K562 (cell line): Measurements from ENCODE around the gene HTR3E. TPM values are rescaled to one million over a fixed set of nuclear protein-coding genes. Genes with fewer than 3 reads are reported as not detected.
A peak's percentile ranks its signal among the peaks of the same experiment; 100 is the strongest.

Experiments
- CAMTA2 ChIP-seq: fragments of 250-450 bp; sonication (Bioruptor Pico); conservative IDR thresholded peaks from 2 replicates; pipeline ENCODE4 v1.5.1; 2022
- CCNT2 ChIP-seq: IDR thresholded peaks from 2 replicates; pipeline ENCODE4 v1.6.1; 2011; ENCODE audit warnings: borderline replicate concordance, low read depth, mild to moderate bottlenecking, moderate library complexity, mixed read lengths, low read length; ENCODE audit not compliant: insufficient read length; ENCODE audit errors: extremely low read depth
- CSDE1 ChIP-seq, 2 experiments: fragments of 450-650 bp; IDR thresholded peaks; 2 replicates each; pipeline ENCODE4 v1.6.1; 2016; ENCODE audit warnings: mild to moderate bottlenecking in 1 of 2
- JUND ChIP-seq, 2 experiments: IDR thresholded peaks; 2 replicates in 1 of 2; 3 replicates in 1 of 2; pipeline ENCODE4 v1.6.1; 2011; ENCODE audit warnings: borderline replicate concordance in 2 of 2, low read depth in 2 of 2, low read length in 2 of 2, improper control_type of control experiment in 1 of 2, missing biosample characterization in 1 of 2, missing genetic modification characterization in 1 of 2, missing genetic modification reagents in 1 of 2
- MCM2 ChIP-seq: fragments of 450-650 bp; IDR thresholded peaks from 2 replicates; pipeline ENCODE4 v1.6.1; 2017; ENCODE audit warnings: low read depth, mild to moderate bottlenecking
- NFXL1 ChIP-seq: fragments of 450-650 bp; formaldehyde crosslinking; IDR thresholded peaks from 2 replicates; pipeline ENCODE4 v1.4.0; 2021; ENCODE audit warnings: mild to moderate bottlenecking
- RBBP5 ChIP-seq: fragments of 200-600 bp; sonication (generic); IDR thresholded peaks from 2 replicates; pipeline ENCODE4 v1.6.1; 2012; ENCODE audit warnings: borderline replicate concordance, mild to moderate bottlenecking, low read length, control low read depth, inconsistent platforms; ENCODE audit not compliant: insufficient read depth, poor library complexity, severe bottlenecking
- SIRT6 ChIP-seq: IDR thresholded peaks from one replicate; pipeline ENCODE4 v1.6.1; 2012; ENCODE audit warnings: low read depth, mild to moderate bottlenecking, control low read depth, inconsistent platforms, low read length, moderate library complexity
- SREBF1 ChIP-seq: fragments of 150-350 bp; IDR thresholded peaks from 2 replicates; pipeline ENCODE4 v1.6.1; 2014; ENCODE audit warnings: antibody characterized with exemption, low read depth, low read length, borderline replicate concordance
- TAF1 ChIP-seq: IDR thresholded peaks from 2 replicates; pipeline ENCODE4 v1.6.1; 2011; ENCODE audit warnings: mild to moderate bottlenecking, low read length, moderate library complexity; ENCODE audit not compliant: insufficient read depth, control insufficient read depth, severe bottlenecking; ENCODE audit errors: extremely low read depth
- ZNF12 ChIP-seq: sonication (generic); formaldehyde crosslinking; IDR thresholded peaks from 2 replicates; pipeline ENCODE4 v1.4.0; 2020; ENCODE audit warnings: mild to moderate bottlenecking, missing genetic modification reagents
- polyA plus RNA-seq, 8 experiments: library from polyadenylated mRNA; depleted of rRNA in 4 of 8; stranded (reverse) in 5 of 8; unstranded in 3 of 8; fragments of >200 nt; fragmentation: Nextera tagmentation in 2 of 8; fragmentation: Illumina TruSeq in 1 of 8; extraction: Ambion mirVana in 2 of 8; extraction: Trizol in 1 of 8; gene quantifications; 2 replicates each; pipeline versions ENCODE4 v1.2.1 to v1.2.3, GENCODE V29; 2011 to 2014; ENCODE audit warnings: inconsistent platforms in 1 of 8, missing spikeins in 1 of 8
- total RNA-seq, 7 experiments: library from RNA; depleted of rRNA in 6 of 7; stranded (reverse); fragments of >200 nt in 6 of 7; fragmentation: Illumina TruSeq in 2 of 7; extraction: Trizol in 2 of 7; gene quantifications; 2 replicates each; pipeline versions ENCODE4 v1.2.1 to v1.2.3, GENCODE V29; 2011 to 2021; ENCODE audit warnings: low replicate concordance in 1 of 7
- TF ChIP-seq, protein P1 (sequence below), 3 experiments: IDR thresholded peaks in 2 of 3; conservative IDR thresholded peaks in 1 of 3; 2 replicates each; pipeline ENCODE4 v1.5.1; 2011 to 2012; ENCODE audit warnings: low read length in 3 of 3, mild to moderate bottlenecking in 3 of 3, control low read depth in 2 of 3, improper control_type of control experiment in 1 of 3, inconsistent platforms in 1 of 3, low read depth in 1 of 3, mixed read lengths in 1 of 3, moderate library complexity in 1 of 3; ENCODE audit not compliant: insufficient read depth in 2 of 3
- TF ChIP-seq, protein P2 (sequence below): fragments of 200-800 bp; sonication (Bioruptor generic); IDR thresholded peaks from 2 replicates; pipeline ENCODE4 v1.6.1; 2017; ENCODE audit warnings: missing genetic modification characterization, missing compliant biosample characterization
- TF ChIP-seq, protein P3 (sequence below): fragments of 250-450 bp; sonication (Bioruptor Pico); IDR thresholded peaks from 2 replicates; pipeline ENCODE4 v1.9.0; 2021; ENCODE audit warnings: mild to moderate bottlenecking, inconsistent platforms
- TF ChIP-seq, protein P4 (sequence below): sonication (generic); formaldehyde crosslinking; IDR thresholded peaks from 2 replicates; pipeline ENCODE4 v1.8.0; 2022; ENCODE audit warnings: missing genetic modification reagents, mild to moderate bottlenecking, borderline replicate concordance

Gene HTR3E
- total and polyA plus RNA-seq, 9 of the 15 experiments (the other 6 are each of a cell fraction or from before 2014, with no cell fraction given): not detected

DNA sequence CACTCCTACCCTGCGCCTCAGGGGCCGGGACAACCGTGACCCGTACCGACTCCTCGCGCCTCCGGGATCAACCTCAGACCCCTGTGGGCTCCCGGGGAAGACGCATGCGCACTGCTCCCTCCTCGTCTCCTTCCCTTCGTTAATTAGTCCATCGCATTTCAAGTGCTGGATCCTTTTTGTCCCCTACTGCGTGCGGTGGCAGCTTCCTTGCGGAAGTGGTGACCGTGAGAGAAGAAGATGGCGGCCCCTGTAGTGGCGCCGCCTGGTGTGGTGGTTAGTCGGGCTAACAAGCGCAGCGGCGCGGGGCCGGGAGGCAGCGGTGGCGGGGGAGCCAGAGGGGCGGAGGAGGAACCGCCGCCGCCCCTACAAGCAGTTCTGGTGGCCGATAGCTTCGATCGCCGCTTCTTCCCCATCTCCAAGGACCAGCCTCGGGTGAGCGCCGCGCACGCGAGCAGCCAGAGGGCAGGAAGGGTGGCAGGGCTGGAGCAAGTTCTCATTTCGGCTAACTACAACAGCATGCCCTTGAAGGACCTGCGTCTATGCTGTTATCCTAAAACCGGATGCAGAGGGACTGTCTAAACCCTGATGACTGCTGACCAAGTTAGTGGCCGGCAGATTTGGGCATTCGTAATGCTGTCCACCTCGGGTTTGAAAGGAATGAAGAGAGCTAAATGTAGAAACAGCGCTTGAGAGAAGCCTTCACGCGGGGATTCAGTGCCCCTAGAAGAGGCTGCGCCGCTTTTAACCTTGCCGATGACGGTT is 38.5 kb downstream of the HTR3E start, which contains the start of gene EIF2B5 (continued):
- TF ChIP-seq TAF1 (peak; percentile 96), RBBP5 (peak; percentile 97), SIRT6 (no peak), JUND (IDR thresholded peaks at IDR 0.05; ENCODE audit: borderline replicate concordance, low read depth, low read length) (peak; percentile 84), JUND (tag; IDR thresholded peaks at IDR 0.05; ENCODE audit: borderline replicate concordance, low read depth, low read length) (peak; percentile 43; the same call in 1 of the 3 replicates), SREBF1 (peak; percentile 60; the same call in 1 of the 2 replicates), CSDE1 (IDR thresholded peaks at IDR 0.05) (peak in 1 of 2 experiments; percentile 55; a peak in 1 of 4 replicates), MCM2 (no peak), CAMTA2 (CRISPR knock-in tag) (no peak), CCNT2 (no peak), NFXL1 (CRISPR knock-in tag) (no peak), ZNF12 (0 out of 2 replicates have a peak, but pooled peaks have one; percentile 20)
- TF ChIP-seq, protein P1, sequence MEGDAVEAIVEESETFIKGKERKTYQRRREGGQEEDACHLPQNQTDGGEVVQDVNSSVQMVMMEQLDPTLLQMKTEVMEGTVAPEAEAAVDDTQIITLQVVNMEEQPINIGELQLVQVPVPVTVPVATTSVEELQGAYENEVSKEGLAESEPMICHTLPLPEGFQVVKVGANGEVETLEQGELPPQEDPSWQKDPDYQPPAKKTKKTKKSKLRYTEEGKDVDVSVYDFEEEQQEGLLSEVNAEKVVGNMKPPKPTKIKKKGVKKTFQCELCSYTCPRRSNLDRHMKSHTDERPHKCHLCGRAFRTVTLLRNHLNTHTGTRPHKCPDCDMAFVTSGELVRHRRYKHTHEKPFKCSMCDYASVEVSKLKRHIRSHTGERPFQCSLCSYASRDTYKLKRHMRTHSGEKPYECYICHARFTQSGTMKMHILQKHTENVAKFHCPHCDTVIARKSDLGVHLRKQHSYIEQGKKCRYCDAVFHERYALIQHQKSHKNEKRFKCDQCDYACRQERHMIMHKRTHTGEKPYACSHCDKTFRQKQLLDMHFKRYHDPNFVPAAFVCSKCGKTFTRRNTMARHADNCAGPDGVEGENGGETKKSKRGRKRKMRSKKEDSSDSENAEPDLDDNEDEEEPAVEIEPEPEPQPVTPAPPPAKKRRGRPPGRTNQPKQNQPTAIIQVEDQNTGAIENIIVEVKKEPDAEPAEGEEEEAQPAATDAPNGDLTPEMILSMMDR (IDR thresholded peaks at IDR 0.05 in 2 of 3, conservative IDR thresholded peaks at IDR 0.05 in 1 of 3; ENCODE audit: insufficient read depth in 2 of 3, low read depth in 1 of 3, low read length in 3 of 3): peak; percentile 29 to 49 (median 31); a peak in 5 of 6 replicates
- TF ChIP-seq, protein P2, sequence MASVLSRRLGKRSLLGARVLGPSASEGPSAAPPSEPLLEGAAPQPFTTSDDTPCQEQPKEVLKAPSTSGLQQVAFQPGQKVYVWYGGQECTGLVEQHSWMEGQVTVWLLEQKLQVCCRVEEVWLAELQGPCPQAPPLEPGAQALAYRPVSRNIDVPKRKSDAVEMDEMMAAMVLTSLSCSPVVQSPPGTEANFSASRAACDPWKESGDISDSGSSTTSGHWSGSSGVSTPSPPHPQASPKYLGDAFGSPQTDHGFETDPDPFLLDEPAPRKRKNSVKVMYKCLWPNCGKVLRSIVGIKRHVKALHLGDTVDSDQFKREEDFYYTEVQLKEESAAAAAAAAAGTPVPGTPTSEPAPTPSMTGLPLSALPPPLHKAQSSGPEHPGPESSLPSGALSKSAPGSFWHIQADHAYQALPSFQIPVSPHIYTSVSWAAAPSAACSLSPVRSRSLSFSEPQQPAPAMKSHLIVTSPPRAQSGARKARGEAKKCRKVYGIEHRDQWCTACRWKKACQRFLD (CRISPR knock-in tag): no peak
- TF ChIP-seq, protein P3, sequence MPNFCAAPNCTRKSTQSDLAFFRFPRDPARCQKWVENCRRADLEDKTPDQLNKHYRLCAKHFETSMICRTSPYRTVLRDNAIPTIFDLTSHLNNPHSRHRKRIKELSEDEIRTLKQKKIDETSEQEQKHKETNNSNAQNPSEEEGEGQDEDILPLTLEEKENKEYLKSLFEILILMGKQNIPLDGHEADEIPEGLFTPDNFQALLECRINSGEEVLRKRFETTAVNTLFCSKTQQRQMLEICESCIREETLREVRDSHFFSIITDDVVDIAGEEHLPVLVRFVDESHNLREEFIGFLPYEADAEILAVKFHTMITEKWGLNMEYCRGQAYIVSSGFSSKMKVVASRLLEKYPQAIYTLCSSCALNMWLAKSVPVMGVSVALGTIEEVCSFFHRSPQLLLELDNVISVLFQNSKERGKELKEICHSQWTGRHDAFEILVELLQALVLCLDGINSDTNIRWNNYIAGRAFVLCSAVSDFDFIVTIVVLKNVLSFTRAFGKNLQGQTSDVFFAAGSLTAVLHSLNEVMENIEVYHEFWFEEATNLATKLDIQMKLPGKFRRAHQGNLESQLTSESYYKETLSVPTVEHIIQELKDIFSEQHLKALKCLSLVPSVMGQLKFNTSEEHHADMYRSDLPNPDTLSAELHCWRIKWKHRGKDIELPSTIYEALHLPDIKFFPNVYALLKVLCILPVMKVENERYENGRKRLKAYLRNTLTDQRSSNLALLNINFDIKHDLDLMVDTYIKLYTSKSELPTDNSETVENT (CRISPR knock-in tag): peak; percentile 50; the same call in 1 of the 2 replicates
- TF ChIP-seq, protein P4, sequence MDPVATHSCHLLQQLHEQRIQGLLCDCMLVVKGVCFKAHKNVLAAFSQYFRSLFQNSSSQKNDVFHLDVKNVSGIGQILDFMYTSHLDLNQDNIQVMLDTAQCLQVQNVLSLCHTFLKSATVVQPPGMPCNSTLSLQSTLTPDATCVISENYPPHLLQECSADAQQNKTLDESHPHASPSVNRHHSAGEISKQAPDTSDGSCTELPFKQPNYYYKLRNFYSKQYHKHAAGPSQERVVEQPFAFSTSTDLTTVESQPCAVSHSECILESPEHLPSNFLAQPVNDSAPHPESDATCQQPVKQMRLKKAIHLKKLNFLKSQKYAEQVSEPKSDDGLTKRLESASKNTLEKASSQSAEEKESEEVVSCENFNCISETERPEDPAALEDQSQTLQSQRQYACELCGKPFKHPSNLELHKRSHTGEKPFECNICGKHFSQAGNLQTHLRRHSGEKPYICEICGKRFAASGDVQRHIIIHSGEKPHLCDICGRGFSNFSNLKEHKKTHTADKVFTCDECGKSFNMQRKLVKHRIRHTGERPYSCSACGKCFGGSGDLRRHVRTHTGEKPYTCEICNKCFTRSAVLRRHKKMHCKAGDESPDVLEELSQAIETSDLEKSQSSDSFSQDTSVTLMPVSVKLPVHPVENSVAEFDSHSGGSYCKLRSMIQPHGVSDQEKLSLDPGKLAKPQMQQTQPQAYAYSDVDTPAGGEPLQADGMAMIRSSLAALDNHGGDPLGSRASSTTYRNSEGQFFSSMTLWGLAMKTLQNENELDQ (CRISPR knock-in tag): no peak
